Breast epithelium (tissue), 3 donors: ENCODE data around the gene ISYNA1.

Source experiments
- CTCF ChIP-seq, 3 donors: fragments of 450-650 bp; IDR thresholded peaks; one replicate each; pipeline ENCODE4 v1.5.1; 2016 to 2017; ENCODE audit warnings: antibody characterized with exemption in 3 of 3, mild to moderate bottlenecking in 3 of 3, moderate library complexity in 3 of 3
- POLR2A ChIP-seq: fragments of 450-650 bp; IDR thresholded peaks from one replicate; pipeline ENCODE4 v1.6.1; 2016; ENCODE audit warnings: antibody characterized with exemption, mild to moderate bottlenecking, moderate library complexity

- TF ChIP-seq POLR2A = no peak
- TF ChIP-seq CTCF (IDR thresholded peaks at IDR 0.05) = no peak
Measured at GRCh38 chr19:18480006-18480691, 42.2 kb upstream of the ISYNA1 start.
